Skeletal muscle cell (primary cell): ENCODE measurements around the gene POLR2J3.
"Not testable (repeated sequence)": the region's sequence is repeated elsewhere in the genome, so short reads cannot be mapped to it uniquely, and the experiment has no call there.

Experiments
- DNase-seq: peaks from one replicate; pipeline ENCODE4 v3.0.0-alpha.2; 2010; ENCODE audit warnings: low read depth
- H3K4me3 ChIP-seq: 2 replicates; pipeline ENCODE4 v1.5.1; 2011; ENCODE audit warnings: low read depth, mild to moderate bottlenecking, control low read depth, low read length, moderate library complexity

The POLR2J3 gene

DNA sequence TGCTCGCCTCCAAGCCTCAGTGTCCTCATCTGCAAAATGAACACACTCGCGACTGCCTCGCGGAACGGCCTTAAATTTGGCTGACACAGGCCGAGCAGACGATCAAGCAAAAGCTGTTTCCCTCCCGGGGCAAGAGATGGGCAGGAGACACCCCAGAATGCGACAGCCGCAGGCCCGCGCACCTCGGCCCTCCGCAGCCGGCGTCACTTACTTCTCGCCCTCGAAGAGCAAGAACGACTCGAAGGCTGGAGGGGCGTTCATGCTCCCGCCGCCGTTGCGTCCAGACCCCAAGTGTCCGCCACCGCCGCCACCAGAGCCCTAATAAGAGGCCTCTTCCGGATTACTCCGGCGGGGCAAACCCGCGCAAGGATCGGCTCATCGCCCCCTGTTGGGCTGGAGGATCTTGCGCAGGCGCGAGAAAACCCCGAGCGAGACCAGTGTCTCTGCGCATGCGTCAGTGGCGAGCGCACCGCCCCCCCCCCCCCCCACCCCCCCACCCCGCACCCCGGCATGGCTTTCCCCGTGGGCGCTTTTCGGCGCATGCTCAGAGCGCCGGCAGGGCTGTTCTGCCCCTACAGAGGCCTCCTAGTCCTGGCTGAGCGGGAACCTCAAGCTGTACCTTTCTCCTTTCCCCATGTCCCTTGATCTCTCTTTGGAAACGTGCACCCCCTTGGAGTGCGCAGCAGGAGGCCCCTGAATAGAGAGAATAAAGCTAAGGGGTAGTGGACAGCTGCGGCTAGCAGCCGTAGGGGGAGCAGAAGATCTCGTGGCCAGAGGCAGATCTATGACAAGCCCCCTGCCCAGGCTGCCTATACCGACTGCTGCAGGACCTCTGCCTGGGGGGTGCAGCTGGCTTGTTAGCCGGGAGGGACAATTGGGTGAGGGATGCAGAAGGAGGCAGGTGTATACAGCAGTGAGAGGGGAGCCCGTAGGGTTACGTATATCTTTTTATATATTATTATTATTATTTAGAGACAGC, at the start of gene POLR2J3:
Gene POLR2J3 (minus strand): TSS at position 323 of the 979 bp plus-strand sequence. CDS start 62 bp downstream, at position 261.
- peak within 1 kb of the TSS; percentile 57 for H3K4me3 ChIP-seq
- DNase-seq = not testable (repeated sequence)

DNA sequence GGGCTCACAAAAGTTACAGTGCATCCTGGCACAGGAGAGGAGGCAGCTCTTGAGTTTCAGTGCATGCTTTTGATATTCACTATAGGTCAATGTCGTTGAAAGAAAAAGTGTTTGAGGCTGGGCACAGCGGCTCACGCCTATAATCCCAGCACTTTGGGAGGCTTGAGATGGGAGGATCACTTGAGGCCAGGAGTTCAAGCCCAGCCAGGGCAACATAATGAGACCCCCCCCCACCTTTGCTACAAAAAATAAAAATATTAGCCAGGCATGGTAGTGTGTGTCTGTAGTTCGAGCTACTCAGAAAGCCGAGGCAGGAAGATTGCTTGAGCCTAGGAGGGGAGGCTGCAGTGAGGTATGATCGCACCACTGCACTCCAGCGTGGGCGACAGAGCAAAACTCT, 45.7 kb upstream of the POLR2J3 start:
- H3K4me3 ChIP-seq, DNase-seq: not testable (repeated sequence)

DNA sequence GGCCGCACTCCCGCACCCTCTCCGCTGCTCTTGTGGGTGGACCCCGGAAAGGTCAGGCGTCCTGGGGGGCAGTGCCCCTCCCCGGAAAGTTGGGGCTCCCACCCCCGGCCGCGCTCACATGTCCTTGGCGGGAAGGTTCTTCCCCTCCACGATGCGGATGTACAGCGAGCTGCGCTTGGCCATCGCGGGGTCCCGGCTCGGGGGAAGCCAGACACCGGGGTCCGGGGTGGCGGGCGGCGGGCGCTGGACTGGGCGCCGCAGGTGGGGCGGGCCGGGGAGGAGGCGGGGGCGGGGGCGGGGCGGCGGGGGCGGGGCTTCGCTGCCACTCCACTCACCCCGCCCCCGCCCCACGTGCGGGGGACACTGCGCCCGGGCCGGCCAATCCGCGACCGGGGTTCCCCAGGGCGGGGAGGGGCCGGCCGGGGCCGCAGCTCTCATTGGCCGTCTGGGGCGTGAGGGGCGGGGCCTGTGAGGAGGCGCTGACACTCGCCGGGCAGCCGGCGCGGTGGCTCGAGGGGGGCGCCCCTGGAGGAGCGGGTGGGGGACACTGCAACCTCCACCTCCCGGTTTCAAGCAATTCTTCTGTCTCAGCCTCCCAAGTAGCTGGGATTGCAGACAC, 44.2 kb upstream of the POLR2J3 start, which contains the start of gene RASA4:
Gene RASA4 (minus strand): TSS at position 250 of the 619 bp plus-strand sequence. CDS start 67 bp downstream, at position 183.
- peak within 1 kb of the TSS; percentile 35 for H3K4me3 ChIP-seq
- not testable (repeated sequence) for DNase-seq

DNA sequence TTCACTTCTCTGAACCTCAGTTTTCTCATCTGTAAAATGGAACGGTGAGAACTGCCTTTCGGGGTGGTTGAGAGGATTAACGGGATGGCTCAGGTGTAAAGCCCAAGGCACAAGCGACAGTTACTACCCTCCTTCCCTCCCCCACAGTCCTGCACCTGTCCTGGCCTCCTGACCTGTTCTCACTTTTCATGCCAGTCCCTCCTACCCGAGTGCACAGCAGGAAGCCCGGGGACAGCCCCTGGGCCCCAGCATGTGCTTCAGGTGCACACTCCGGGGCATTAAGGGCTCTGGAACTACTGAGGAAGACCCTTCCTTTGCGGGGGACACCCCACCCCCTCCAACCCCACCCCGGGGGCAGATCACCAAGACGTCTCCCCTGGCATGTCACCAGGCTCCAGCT, 43.5 kb upstream of the POLR2J3 start:
- not testable (repeated sequence) for DNase-seq, H3K4me3 ChIP-seq

DNA sequence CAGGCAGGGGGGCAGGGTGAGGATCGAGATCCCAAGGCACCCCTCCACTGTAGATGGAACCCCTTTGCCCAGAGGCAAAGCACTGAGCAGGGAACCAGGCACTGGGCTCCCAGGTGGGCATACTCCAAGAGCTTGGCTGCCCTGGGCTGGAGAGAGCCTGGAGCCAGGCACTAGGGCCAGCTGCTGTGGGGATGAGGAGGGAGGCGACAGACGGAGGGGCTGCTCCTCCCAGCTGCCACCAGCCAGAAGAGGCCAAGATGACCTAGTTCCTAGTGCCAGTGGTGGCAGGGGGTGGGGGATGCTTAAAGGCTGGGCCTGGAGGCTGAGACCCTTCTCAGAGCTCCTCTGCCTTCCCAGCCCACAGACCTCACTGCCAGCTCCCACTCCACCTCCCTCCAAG, 42.5 kb upstream of the POLR2J3 start:
- not testable (repeated sequence) for H3K4me3 ChIP-seq, DNase-seq

DNA sequence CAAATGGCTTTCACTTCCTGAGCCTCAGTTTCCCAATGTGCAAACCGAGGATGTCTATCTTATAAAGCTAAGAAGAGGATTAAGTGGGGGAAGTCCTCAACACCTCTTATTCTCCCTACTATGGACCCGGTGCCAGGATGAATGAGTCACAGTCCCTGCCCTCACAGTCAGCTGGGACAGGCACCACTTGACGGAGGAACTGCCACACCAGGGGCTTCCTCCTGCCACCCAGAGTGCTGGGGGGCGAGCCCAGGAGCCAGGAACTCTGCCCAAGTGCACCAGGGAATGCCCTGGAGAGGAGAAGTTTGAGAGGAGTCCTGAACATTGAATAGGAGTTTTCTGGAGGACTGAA, 41.9 kb upstream of the POLR2J3 start:
- not testable (repeated sequence) for DNase-seq, H3K4me3 ChIP-seq

DNA sequence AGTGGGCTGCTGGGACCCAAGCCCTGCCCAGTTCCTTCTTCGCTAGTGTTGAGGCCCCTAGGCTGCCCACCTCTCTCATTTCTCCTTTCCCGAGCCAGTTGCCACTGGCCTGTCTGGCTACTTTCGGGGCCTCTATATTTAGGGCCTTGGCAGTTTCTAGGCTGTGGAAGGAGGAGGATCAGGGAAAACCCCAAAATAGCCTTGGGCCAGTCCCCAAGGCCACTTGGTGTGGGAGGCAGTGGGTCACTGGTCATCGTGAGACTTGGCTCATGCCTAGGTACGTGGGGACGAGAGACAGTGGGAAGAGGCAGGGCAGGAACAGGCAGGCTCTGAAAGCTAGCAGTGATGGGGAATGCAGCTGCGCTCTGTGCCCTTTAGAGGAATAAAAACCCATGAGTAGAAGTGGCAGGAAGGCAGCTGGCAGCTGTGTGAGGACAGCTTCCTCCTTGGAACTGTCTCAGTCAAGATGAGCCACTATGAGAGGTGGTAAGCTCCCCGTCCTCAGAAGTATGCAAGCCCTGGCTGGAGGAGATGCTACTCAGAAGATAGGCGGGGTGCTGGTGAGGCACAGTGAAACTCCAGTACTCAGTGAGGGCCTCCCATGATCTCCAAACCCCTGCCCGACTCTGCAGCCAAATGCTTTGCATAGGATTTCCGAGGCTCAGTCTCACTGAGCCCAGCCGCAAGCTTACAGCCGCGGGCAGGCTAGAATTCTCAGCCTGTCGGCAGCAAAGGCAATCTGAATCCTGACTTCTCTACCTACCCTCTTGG, 41.4 kb upstream of the POLR2J3 start:
- H3K4me3 ChIP-seq, DNase-seq: not testable (repeated sequence)

DNA sequence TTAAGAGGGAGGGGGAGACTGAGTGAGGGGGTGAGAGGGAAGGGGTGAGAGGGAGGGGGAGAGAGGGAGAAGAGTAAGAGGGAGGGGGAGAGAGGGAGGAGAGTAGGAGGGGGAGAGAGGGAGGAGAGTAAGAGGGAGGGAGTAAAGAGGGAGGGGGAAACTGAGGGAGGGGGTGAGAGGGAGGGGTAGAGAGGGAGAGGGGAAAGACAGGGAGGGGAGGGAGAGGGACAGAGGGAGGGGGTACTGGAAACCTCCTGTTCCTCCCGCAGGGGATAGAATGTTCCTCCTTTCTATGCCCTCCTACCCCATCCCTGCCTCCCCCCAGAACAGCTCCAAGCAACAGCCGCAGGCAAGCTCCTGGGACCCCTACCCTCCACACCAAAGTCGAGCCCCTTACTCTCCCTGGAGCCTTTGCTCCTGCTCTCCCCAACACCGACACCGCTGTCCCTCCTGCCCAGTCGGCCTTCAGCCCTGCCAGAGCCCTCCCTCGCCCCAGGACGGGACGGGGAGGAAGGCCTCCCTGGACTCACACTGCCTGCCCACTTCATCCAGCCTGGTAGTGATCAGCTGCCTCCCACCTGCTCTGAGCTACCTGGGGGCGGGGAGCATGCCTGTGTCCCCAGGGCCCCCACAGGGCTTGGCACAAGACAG, 39.4 kb upstream of the POLR2J3 start:
- H3K4me3 ChIP-seq = peak overlapping the region; percentile 15
- DNase-seq = peak; percentile 11

DNA sequence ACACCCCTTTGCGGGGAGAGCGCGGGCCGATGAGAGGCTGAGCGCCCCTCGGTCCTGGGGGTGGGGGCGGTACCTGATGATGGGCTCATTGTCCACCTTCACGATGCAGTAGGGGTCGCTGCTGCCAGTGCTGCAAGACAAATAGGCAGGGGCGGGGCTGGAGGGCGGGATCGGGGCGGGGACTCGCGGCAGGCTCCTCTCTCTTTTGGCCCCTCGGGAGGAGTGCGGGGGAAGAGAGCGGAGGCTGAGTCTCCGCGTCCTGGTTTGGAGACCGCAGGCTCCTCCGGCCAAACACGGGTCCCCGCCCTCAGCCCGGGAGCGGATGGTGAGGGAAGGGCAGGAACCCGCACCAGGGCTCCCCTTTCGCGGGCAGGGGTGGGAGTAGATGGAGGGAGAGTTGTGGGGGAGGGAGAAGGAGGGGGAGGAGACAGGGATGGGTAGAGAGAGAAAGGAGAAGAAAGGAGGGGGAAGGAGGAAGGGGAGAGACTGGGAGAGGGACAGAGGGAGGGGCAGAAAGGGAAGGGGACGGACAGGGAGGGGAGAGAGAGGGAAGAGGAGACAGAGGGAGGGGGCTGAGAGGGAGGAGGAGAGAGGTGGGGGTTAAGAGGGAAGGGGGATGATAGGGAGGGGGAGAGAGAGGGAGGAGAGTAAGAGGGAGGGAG, 38.8 kb upstream of the POLR2J3 start:
- not testable (repeated sequence) for H3K4me3 ChIP-seq, DNase-seq

DNA sequence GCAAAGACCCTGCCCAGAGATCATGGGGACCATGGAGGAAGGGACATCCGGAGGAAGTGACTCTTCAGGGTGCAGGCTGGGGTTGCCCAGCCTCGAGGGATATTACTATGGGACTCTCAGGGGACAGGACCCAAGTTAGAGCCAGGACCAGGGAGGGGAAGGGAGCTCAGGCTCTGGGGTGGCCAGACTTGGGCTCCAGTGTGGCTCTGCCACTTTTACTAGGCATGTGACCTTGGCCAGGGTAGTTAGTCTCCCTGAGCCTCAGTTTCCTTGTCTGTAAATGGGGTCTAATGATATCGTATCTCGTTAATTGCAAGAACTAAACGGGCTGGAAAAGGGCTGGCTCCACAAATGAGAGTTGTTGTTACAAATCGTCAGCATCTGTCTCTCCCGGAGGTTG, 38.1 kb upstream of the POLR2J3 start:
- not testable (repeated sequence) for DNase-seq, H3K4me3 ChIP-seq

DNA sequence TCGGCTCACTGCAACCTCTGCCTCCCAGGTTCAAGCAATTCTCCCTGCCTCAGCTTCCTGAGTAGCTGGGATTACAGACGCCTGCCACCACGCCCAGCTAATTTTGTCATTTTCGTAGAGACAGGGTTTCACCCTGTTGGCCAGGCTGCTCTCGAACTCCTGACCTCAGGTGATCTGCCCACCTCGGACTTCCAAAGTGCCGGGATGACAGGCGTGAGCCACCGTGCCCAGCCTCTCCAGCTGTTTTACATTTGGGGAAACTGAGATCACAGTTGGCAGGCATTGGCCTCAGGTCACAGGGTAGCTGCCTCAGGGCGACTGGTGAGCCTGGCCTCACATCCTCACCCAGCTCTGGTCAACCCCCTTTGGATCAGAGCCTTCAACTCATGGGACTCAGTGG, 37.4 kb upstream of the POLR2J3 start:
- not testable (repeated sequence) for DNase-seq, H3K4me3 ChIP-seq

DNA sequence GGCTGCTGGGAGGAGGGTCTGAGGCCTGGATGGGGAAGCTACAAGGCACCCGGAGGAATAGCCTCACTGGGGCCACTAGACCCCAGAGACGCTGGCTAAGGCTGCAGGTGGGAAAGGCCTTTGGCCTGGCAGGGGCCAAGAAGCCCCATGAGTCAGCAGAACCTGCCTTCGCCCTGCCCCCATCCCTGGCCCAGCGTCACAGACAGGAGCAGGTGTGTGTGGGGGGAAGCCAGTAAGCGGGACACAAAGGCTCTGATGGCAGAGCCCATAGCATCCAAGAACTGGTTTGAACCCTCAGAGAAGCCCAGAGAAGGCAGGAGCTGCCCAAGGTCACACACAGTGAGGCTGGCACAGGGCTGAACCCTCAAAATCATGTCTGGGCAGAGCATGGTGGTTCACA, 34.5 kb upstream of the POLR2J3 start:
- H3K4me3 ChIP-seq, DNase-seq: not testable (repeated sequence)

DNA sequence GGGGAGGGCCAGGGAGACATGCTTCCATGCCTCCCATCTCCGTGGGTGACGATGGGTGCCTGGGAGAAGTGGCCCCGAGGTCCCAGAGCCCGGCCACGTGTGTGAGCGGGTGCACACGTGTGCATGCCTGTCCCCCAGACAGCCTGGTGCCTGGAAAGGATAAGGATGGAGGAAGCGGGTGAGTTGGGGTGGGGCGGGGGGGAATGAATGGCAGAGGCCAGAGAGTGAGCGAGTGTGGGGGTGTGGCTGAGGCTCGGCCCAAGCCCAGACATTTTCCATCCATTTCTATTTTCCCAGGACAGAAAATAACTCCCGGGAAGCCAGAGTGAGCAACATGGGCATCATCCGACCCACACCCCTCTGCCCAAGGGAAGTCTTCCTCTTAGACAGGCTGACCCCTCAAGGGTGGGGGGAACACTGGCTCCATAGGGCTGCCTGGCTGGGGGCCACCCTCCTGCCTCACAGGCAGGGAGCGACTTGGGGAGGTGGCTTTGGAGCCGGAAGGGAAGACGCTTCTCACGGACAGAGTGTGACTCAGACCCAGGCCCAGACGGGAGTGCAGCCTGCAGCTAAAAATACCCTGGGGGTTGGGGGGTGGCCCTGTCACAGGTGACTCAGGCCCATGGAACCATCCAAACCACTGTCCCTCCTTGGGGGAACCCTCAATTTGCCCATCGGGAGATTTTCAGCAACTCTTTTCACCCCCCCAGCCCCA, 32.2 kb upstream of the POLR2J3 start:
- not testable (repeated sequence) for H3K4me3 ChIP-seq, DNase-seq

DNA sequence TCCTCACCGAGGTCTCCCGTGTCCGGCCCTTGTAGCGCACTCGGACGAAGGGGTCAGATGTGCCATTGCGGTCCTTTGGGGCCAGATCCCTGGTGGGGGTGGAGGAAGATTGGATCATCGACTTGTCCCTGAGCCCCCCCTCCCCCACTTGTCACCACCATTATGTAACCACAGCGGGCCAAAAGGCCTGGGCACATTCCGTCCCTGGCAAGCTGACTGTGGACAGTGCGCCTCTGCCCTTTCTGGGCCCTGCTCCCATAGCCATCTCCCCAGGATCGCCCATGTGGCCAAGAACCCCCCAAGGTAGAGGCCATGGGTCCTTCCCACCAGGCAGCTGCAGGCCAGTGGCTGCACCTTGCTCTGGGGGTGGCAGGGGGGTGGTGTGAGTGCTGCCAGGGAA, 29.9 kb upstream of the POLR2J3 start:
- H3K4me3 ChIP-seq, DNase-seq: not testable (repeated sequence)

DNA sequence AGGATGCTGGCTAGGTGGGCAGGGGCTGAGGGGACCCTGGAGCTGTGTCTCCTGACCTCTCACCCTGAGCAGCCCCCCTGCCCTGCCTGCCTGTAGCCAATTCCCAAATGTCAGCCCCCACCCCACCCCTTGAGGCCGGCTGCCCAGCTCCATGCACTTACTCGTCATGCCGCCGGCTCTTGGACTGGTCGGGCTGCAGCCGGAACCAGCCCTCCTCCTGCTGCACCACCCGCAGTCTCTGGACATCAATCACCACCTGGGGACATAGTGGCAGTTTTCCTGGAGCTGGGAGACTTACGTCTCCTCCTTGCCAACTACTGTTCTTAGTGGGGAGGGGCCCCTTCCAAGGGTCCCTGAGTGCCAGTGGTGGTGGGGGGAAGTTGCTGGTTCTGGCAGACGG, 27.3 kb upstream of the POLR2J3 start:
- not testable (repeated sequence) for DNase-seq, H3K4me3 ChIP-seq

DNA sequence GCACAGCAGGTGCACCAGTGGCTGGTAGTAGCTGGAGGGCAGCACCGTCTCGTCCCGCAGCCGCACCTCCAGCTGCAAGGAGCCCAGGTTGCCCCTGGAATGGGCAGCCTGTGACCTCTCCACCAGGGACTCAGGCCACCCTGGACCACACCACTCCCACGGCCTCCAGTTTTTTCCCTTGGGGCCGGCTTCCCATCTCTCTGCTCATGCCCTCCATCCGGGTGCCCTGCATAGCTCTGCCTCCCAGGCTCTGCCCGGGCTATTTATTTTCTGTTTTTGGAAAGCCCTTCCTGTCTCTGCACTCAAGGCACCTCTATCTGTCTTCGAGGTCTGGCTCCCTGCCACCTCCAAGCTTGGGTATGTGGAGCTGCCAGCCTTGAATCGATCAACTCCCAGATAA, 23.7 kb upstream of the POLR2J3 start:
- DNase-seq, H3K4me3 ChIP-seq: not testable (repeated sequence)

DNA sequence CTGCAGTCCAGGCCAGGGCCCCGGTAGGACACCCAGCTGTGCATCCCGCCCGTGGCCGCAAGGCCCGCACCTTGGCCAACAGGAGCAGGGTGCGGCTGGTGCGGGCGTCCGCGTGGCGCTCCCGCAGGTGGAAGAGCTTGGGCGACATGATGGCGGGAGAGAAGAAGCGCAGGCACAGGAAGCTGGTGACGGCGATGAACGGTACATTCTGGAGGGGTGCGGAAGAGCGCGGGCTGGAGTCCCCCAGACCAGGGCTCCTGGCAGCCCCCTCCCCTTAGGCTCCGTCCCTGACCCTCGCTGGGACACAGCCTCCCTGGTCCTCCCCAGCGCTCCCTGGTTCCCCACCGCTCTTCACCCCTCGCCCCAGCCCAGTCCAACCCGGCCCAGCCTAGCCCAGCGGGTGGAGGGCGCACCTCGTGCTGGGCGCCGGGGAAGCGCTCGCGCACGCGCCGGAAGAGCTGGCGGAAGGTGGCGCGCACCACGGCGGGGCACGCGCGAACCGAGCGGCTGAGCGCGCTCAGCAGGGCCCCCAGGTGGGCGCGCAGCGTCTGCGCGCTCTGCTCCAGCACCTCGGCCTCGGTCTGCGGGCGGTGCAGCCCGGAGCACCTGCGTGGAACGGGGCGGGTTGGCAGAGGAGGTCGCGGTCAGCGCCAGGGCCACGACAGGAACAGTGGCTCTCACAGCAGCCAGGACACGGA, 21.4 kb upstream of the POLR2J3 start:
- not testable (repeated sequence) for DNase-seq, H3K4me3 ChIP-seq
